ENCODE results near the gene GTF3A. TPM values are rescaled to one million over a fixed set of nuclear protein-coding genes. Genes with fewer than 3 reads are reported as not detected.

GTF3A gene
- total RNA-seq, 1 experiment from 2014 or later, result 88.7 TPM

DNA sequence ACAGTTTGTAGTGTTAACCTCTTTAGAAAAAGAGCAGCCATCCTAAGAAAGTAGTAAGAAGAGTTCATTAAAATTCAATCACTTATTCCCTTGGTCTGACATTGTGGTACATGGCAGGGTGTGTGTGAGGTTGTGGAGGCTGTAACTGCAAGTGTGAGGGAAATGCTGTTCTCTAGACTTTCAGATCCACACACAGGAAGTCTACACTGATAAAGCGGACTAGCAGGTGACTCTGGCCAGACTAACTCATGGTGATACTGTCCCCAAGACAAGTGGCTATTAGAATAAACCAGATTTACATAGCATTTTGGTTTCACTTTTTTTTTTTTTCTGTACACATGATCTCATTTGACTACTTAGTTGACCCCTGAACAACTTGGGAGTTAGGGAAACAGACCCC, 16.0 kb downstream of the GTF3A start:
- POLR2A ChIA-PET, result interaction anchor here (0.6 kb wide), 1 partner anchor 105 kb away, joined by 3 read pairs; no protein-coding TSS in a partner anchor
- peaks cover 17% of the 10 kb centered on the region for H3K4me1 Mint-ChIP-seq
- H3K9me3 Mint-ChIP-seq, result no peaks in the 10 kb centered on the region; the same call in 1 of the 2 replicates

More for the DNA sequence above, 16.0 kb downstream of the GTF3A start:
- ATAC-seq (no peak), DNase-seq (ENCODE audit: low spot score) (no peak)
- Mint-ChIP-seq H3K36me3 (peaks cover 27% of the 10 kb centered on the region), H3K27me3 (ENCODE audit: low read depth) (no peaks in the 10 kb centered on the region), H3K27ac (no peak overlapping the region), H3K4me3 (no peak overlapping the region)
- TF ChIP-seq, protein P1, sequence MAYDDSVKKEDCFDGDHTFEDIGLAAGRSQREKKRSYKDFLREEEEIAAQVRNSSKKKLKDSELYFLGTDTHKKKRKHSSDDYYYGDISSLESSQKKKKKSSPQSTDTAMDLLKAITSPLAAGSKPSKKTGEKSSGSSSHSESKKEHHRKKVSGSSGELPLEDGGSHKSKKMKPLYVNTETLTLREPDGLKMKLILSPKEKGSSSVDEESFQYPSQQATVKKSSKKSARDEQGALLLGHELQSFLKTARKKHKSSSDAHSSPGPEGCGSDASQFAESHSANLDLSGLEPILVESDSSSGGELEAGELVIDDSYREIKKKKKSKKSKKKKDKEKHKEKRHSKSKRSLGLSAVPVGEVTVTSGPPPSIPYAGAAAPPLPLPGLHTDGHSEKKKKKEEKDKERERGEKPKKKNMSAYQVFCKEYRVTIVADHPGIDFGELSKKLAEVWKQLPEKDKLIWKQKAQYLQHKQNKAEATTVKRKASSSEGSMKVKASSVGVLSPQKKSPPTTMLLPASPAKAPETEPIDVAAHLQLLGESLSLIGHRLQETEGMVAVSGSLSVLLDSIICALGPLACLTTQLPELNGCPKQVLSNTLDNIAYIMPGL (CRISPR knock-in tag; IDR thresholded peaks at IDR 0.05), result no peak
- TF ChIP-seq, protein P2, sequence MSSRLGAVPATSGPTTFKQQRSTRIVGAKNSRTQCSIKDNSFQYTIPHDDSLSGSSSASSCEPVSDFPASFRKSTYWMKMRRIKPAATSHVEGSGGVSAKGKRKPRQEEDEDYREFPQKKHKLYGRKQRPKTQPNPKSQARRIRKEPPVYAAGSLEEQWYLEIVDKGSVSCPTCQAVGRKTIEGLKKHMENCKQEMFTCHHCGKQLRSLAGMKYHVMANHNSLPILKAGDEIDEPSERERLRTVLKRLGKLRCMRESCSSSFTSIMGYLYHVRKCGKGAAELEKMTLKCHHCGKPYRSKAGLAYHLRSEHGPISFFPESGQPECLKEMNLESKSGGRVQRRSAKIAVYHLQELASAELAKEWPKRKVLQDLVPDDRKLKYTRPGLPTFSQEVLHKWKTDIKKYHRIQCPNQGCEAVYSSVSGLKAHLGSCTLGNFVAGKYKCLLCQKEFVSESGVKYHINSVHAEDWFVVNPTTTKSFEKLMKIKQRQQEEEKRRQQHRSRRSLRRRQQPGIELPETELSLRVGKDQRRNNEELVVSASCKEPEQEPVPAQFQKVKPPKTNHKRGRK (CRISPR knock-in tag; IDR thresholded peaks at IDR 0.05; ENCODE audit: borderline replicate concordance), result no peak
- TF ChIP-seq ZNF671 (CRISPR knock-in tag; IDR thresholded peaks at IDR 0.05) (no peak), IRF2 (CRISPR knock-in tag; IDR thresholded peaks at IDR 0.05; ENCODE audit: borderline replicate concordance, low read depth) (no peak), ESRRA (CRISPR knock-in tag; IDR thresholded peaks at IDR 0.05; ENCODE audit: borderline replicate concordance) (no peak), ZBTB21 (CRISPR knock-in tag; IDR thresholded peaks at IDR 0.05; ENCODE audit: borderline replicate concordance) (no peak), ZNF396 (CRISPR knock-in tag; IDR thresholded peaks at IDR 0.05; ENCODE audit: borderline replicate concordance) (no peak), FOXK1 (CRISPR knock-in tag; IDR thresholded peaks at IDR 0.05) (no peak), ZNF416 (CRISPR knock-in tag; IDR thresholded peaks at IDR 0.05) (no peak), NFYB (CRISPR knock-in tag; conservative IDR thresholded peaks at IDR 0.05; ENCODE audit: low read depth) (no peak), NR1H2 (CRISPR knock-in tag; IDR thresholded peaks at IDR 0.05) (no peak), ZNF317 (CRISPR knock-in tag; IDR thresholded peaks at IDR 0.05; ENCODE audit: borderline replicate concordance, low read depth) (no peak), PRRX2 (CRISPR knock-in tag; IDR thresholded peaks at IDR 0.05) (no peak), TEAD4 (CRISPR knock-in tag; IDR thresholded peaks at IDR 0.05) (no peak)
- TF ChIP-seq, protein P3, sequence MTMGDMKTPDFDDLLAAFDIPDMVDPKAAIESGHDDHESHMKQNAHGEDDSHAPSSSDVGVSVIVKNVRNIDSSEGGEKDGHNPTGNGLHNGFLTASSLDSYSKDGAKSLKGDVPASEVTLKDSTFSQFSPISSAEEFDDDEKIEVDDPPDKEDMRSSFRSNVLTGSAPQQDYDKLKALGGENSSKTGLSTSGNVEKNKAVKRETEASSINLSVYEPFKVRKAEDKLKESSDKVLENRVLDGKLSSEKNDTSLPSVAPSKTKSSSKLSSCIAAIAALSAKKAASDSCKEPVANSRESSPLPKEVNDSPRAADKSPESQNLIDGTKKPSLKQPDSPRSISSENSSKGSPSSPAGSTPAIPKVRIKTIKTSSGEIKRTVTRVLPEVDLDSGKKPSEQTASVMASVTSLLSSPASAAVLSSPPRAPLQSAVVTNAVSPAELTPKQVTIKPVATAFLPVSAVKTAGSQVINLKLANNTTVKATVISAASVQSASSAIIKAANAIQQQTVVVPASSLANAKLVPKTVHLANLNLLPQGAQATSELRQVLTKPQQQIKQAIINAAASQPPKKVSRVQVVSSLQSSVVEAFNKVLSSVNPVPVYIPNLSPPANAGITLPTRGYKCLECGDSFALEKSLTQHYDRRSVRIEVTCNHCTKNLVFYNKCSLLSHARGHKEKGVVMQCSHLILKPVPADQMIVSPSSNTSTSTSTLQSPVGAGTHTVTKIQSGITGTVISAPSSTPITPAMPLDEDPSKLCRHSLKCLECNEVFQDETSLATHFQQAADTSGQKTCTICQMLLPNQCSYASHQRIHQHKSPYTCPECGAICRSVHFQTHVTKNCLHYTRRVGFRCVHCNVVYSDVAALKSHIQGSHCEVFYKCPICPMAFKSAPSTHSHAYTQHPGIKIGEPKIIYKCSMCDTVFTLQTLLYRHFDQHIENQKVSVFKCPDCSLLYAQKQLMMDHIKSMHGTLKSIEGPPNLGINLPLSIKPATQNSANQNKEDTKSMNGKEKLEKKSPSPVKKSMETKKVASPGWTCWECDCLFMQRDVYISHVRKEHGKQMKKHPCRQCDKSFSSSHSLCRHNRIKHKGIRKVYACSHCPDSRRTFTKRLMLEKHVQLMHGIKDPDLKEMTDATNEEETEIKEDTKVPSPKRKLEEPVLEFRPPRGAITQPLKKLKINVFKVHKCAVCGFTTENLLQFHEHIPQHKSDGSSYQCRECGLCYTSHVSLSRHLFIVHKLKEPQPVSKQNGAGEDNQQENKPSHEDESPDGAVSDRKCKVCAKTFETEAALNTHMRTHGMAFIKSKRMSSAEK (CRISPR knock-in tag; IDR thresholded peaks at IDR 0.05; ENCODE audit: borderline replicate concordance), result no peak
- TF ChIP-seq, protein P4, sequence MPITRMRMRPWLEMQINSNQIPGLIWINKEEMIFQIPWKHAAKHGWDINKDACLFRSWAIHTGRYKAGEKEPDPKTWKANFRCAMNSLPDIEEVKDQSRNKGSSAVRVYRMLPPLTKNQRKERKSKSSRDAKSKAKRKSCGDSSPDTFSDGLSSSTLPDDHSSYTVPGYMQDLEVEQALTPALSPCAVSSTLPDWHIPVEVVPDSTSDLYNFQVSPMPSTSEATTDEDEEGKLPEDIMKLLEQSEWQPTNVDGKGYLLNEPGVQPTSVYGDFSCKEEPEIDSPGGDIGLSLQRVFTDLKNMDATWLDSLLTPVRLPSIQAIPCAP (CRISPR knock-in tag; IDR thresholded peaks at IDR 0.05), result no peak
- TF ChIP-seq, protein P5, sequence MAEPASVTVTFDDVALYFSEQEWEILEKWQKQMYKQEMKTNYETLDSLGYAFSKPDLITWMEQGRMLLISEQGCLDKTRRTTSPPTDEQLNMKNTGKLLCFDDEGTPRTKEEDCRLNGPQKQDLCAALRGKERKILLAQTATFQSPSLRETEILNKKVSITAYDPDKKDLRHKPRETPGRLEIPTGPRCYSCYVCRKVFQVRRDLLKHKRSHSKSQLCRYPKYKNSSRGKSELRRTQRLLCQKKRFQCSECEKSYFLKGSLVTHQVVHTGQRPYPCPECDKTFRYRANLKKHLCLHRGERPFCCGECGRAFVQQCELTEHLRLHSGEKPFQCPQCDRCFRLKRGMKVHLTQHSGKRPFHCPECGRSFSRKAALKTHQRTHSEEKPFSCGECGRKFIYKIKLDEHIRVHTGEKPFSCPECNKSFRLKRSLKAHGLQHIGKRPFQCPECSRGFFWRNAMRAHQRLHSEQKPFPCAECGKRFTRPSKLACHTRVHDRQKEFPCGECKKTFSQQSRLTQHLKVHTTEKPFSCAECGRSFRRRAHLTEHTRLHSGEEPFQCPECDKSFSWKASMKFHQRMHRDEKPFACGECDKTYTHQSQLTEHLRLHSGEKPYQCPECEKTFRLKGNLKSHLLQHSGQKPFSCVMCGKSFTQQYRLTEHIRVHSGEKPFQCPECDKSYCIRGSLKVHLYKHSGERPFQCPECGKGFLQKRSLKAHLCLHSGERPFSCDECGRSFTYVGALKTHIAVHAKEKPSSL (CRISPR knock-in tag; conservative IDR thresholded peaks at IDR 0.05), result no peak
- TF ChIP-seq, protein P6, sequence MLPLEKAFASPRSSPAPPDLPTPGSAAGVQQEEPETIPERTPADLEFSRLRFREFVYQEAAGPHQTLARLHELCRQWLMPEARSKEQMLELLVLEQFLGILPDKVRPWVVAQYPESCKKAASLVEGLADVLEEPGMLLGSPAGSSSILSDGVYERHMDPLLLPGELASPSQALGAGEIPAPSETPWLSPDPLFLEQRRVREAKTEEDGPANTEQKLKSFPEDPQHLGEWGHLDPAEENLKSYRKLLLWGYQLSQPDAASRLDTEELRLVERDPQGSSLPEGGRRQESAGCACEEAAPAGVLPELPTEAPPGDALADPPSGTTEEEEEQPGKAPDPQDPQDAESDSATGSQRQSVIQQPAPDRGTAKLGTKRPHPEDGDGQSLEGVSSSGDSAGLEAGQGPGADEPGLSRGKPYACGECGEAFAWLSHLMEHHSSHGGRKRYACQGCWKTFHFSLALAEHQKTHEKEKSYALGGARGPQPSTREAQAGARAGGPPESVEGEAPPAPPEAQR (CRISPR knock-in tag; IDR thresholded peaks at IDR 0.05), result no peak
- TF ChIP-seq, protein P7, sequence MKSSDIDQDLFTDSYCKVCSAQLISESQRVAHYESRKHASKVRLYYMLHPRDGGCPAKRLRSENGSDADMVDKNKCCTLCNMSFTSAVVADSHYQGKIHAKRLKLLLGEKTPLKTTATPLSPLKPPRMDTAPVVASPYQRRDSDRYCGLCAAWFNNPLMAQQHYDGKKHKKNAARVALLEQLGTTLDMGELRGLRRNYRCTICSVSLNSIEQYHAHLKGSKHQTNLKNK (CRISPR knock-in tag; IDR thresholded peaks at IDR 0.05), result no peak
- CTCF ChIA-PET, result no interaction called here

All from WTC11 (cell line).